Activated T-cell treated with anti-CD3 and anti-CD28 coated beads for 1 hour (primary cell): ENCODE measurements around the gene PTAFR.

Experiments
- DNase-seq: peaks from one replicate; pipeline ENCODE4 v3.0.0-alpha.2; 2020; ENCODE audit warnings: low read depth

The PTAFR gene

GRCh38 chr1:28119556-28119955 is 56.9 kb downstream of the PTAFR start:
- DNase-seq, result no peak

GRCh38 chr1:28118640-28119307 is 57.7 kb downstream of the PTAFR start:
- DNase-seq, result no peak

GRCh38 chr1:28115267-28115666 is 61.2 kb downstream of the PTAFR start:
- DNase-seq, result no peak

- no peak for DNase-seq
Measured at GRCh38 chr1:28114844-28115243, 61.6 kb downstream of the PTAFR start.

- no peak for DNase-seq
Measured at GRCh38 chr1:28113242-28113572, 63.3 kb downstream of the PTAFR start.

GRCh38 chr1:28112388-28113241 is 63.9 kb downstream of the PTAFR start:
- DNase-seq, result no peak

- no peak for DNase-seq
Measured at GRCh38 chr1:28111157-28111556, 65.3 kb downstream of the PTAFR start.

GRCh38 chr1:28110555-28110954 is 65.9 kb downstream of the PTAFR start:
- DNase-seq, result no peak

- DNase-seq, result no peak
Measured at GRCh38 chr1:28109639-28110038, 66.9 kb downstream of the PTAFR start.

- DNase-seq, result no peak
Measured at GRCh38 chr1:28108001-28108400, 68.5 kb downstream of the PTAFR start.

- DNase-seq, result no peak
Measured at GRCh38 chr1:28104866-28105467, 71.5 kb downstream of the PTAFR start.

GRCh38 chr1:28102189-28102588 is 74.3 kb downstream of the PTAFR start:
- no peak for DNase-seq

GRCh38 chr1:28099050-28099769 is 77.3 kb downstream of the PTAFR start:
- DNase-seq, result no peak
